PC-3 (cell line): ENCODE data around the gene TECTA.

ENCODE experiments used
- CTCF ChIP-seq: fragments of 300-600 bp; sonication (generic); conservative IDR thresholded peaks from 2 replicates; pipeline ENCODE4 v1.5.1; 2017; ENCODE audit warnings: antibody characterized with exemption, low read depth, mild to moderate bottlenecking, low read length
- EZH2phosphoT487 ChIP-seq: fragments of 300-600 bp; sonication (generic); IDR thresholded peaks from 2 replicates; pipeline ENCODE4 v1.6.1; 2018; ENCODE audit warnings: mild to moderate bottlenecking, antibody characterized with exemption, low read length, borderline replicate concordance

GRCh38 chr11:121132211-121132976, 31.4 kb downstream of the TECTA start:
- TF ChIP-seq CTCF = peak; percentile 48; the same call in 1 of the 2 replicates
- TF ChIP-seq EZH2phosphoT487 = no peak
